ENCODE measurements around the gene NFIA. TPM values are rescaled to one million over a fixed set of nuclear protein-coding genes. Genes with fewer than 3 reads are reported as not detected.

The NFIA gene
- total RNA-seq, 1 donor from 2014 or later, result 1.5 TPM

DNA sequence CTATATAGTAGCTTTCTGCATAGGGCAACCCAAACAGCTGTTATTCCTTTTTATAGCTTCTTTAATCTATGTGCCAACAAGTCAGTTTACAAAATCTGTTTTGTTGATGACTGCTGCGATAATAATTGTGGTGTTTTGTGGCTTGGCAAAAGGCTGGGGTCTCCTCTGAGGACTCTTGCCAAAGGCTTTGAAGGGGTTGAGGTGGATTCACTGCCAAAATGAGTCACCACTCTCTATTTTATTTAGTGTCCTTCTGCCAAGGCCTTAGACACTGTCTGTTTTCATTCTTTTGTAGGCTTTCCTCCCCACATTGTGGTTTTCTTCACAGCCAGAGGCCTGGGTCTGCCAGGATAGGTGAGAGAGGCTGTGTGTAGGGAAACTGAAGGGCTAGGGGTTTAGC, 161.8 kb downstream of the NFIA start:
- DNase-seq (ENCODE audit: low spot score), result no peak
- Mint-ChIP-seq H3K4me1 (ENCODE audit: low read depth) (no peaks in the 10 kb centered on the region), H3K9me3 (no peaks in the 10 kb centered on the region), H3K27ac (no peak overlapping the region), H3K4me3 (ENCODE audit: low read depth) (no peak overlapping the region), H3K36me3 (ENCODE audit: low read depth) (no peaks in the 10 kb centered on the region), H3K27me3 (ENCODE audit: low read depth) (peaks cover 5% of the 10 kb centered on the region)
- intact Hi-C loops (cut with micrococcal nuclease), result no loop called here

DNA sequence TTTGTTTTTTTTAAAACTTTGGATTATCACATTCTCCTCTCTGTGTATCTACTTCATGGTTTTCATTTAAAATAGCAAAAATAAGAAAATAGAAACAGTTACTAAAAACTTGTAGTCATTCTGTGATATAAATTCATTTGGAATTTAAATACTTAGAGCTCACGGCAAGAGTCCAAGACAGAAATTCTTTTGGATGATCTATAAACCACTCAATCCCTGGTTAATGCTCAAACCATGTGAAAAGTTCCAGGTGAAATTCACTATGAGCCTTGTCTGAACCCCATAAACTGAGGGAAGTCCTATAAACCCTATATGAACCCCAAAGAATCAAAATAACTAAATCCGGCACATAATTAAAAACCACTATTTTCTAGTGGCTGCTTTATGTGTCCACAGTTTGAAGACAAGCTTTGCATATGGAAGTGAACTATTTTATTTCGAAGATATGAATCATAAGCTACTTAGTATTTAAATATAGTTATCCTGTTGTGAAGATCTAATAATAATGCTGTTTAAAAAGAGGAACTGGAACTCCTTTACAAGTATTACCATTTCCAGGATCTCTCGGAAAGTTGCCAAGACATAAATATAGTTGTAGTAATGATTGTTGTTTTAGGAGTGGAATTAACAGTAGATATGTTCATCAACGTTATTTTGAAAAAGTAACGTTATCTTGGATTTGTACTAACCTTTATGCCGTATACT, 163.5 kb downstream of the NFIA start:
- H3K27ac Mint-ChIP-seq, result no peak overlapping the region
- intact Hi-C loops (cut with micrococcal nuclease), result no loop called here
- peaks cover 5% of the 10 kb centered on the region for H3K27me3 Mint-ChIP-seq (ENCODE audit: low read depth)
- no peaks in the 10 kb centered on the region for H3K9me3 Mint-ChIP-seq
- no peaks in the 10 kb centered on the region for H3K36me3 Mint-ChIP-seq (ENCODE audit: low read depth)
- H3K4me3 Mint-ChIP-seq (ENCODE audit: low read depth), result no peak overlapping the region
- DNase-seq (ENCODE audit: low spot score), result no peak
- H3K4me1 Mint-ChIP-seq (ENCODE audit: low read depth), result no peaks in the 10 kb centered on the region

DNA sequence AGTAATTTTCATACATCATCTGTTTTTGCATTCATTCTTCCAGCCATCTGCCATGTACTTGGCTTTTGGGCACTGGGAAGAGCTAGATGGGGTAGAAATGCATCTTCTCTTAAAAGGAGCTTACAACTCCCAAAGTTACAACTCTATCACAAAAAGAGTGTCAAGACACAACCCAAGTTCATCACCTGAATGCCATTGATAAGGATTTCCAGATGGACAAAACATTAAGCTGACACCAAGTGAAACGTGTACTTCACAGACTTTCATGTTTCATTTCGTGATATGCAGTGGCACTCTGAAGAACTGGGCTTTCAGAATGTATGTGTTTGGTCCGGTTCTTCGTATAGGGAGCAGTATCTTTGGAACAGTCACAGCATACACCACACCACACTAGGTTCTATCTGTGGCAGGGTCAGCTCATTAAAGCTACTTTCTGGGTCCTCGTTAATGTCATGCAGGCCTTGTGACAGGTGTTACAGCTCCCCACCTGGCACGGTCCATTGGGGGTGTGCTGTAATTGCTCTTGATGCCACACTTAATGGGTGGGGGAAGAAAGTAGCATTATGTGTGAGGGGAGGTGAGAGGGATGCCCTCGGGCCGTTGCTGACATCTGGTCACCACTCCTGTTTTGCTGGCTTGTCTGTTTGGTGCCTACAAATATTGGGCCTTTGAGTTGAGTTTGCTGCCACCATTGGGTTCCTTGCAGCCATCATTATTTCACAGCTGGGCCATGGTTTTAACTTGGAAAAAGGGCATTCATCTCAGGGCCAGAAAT, 164.9 kb downstream of the NFIA start:
- H3K27me3 Mint-ChIP-seq (ENCODE audit: low read depth), result peaks cover 5% of the 10 kb centered on the region
- no peaks in the 10 kb centered on the region for H3K36me3 Mint-ChIP-seq (ENCODE audit: low read depth)
- H3K27ac Mint-ChIP-seq, result no peak overlapping the region
- H3K9me3 Mint-ChIP-seq, result no peaks in the 10 kb centered on the region
- intact Hi-C loops (cut with micrococcal nuclease), result no loop called here
- no peaks in the 10 kb centered on the region for H3K4me1 Mint-ChIP-seq (ENCODE audit: low read depth)
- H3K4me3 Mint-ChIP-seq (ENCODE audit: low read depth), result no peak overlapping the region
- no peak for DNase-seq (ENCODE audit: low spot score)

DNA sequence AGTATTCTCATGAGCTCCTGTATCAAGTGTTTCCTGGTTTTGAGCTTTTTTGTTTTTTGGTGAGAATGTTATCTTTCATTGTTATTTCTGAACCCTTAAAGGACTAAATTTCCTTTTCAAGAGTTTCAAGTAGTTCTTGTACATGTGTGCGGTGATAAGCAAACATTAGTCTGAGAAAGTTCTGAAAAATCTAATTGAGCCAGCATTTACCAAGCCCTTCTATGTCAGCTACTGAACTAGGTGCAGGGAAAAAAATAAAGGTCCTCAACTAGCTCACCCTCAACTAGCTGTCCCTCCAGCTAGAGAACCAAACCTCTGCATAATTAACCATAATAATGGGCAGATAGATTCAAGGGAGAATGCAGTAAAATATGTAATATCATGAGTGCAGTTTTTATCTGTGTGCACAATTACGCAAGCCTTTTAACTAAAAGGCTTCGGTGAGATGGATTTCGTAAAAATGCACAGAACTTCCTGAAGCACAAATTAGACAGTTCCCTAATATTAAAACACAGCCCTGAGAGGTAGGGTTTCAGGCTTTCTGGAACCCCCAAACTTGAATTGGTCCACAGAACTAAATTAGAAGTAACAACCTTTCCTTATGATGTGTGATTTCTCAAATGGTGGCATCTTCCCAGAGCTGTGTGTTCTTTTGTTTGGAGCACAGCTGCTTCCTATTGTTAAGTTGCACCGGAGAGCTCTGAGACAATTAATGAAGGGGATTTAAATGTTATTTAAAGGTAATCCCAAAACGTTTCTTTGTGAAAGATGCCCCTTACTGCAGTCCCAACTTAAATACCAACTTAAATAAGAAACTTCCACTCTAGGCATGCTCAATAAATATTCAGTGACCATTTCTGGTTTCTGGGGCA, 165.8 kb downstream of the NFIA start:
- no peak overlapping the region for H3K27ac Mint-ChIP-seq
- no peaks in the 10 kb centered on the region for H3K36me3 Mint-ChIP-seq (ENCODE audit: low read depth)
- H3K27me3 Mint-ChIP-seq (ENCODE audit: low read depth), result peaks cover 5% of the 10 kb centered on the region
- no peaks in the 10 kb centered on the region for H3K9me3 Mint-ChIP-seq
- H3K4me1 Mint-ChIP-seq (ENCODE audit: low read depth), result no peaks in the 10 kb centered on the region
- no peak overlapping the region for H3K4me3 Mint-ChIP-seq (ENCODE audit: low read depth)
- no peak for DNase-seq (ENCODE audit: low spot score)
- intact Hi-C loops (cut with micrococcal nuclease), result no loop called here

DNA sequence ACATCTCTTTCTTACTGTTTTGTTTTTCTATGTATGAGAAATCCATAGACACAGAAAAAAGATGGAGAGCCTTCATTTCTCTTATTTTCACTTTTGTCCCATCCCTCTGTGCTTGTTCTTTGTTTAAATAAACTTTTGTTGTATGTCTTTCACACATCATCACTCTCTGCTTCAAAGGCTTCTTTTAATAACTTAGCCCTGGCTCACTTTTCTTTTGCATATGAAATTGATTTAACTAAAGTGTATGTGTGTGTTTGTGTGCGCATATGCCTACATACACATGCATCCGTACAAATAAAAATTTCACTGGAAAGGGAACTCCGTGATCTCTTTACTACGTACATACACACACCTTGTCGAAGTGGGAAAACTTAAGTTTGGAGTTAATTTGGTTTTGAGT, 168.6 kb downstream of the NFIA start:
- Mint-ChIP-seq H3K4me3 (ENCODE audit: low read depth) (no peak overlapping the region), H3K27ac (no peak overlapping the region), H3K9me3 (no peaks in the 10 kb centered on the region), H3K27me3 (ENCODE audit: low read depth) (peaks cover 6% of the 10 kb centered on the region), H3K36me3 (ENCODE audit: low read depth) (no peaks in the 10 kb centered on the region), H3K4me1 (ENCODE audit: low read depth) (peaks cover 4% of the 10 kb centered on the region)
- intact Hi-C loops (cut with micrococcal nuclease), result no loop called here
- DNase-seq (ENCODE audit: low spot score), result no peak

DNA sequence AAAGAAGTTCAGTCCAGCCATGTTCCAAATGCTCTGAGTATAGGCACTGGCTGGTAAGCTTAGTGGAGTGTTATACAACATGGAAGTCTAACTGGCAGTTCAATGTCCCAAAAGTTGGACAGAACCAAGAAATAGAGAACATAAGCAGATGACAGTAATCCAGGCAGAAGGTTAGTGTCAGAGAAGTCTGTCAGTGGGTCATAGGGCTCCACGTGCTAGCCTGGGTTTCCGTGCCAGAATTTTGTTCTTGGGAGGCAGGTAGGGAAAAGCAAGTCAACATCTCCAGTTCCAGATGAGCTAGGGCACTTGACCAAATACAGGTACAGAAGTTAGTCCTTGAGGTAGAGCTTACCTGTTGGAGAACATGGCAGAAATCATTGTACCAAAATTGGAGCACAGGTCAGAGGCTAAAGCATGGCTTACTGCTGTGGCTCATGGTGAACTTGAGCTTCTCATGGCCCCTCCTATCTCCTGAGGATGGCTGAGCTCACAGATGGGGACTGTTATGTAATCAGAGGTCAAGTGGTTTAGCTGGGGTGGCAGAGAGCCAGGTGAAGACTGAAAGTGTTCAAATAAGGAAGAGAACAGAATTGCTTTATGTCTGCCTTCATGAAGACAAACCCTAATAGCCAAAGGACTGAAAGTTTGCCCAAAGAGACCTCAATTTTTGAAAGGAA, 170.8 kb downstream of the NFIA start:
- Mint-ChIP-seq H3K36me3 (ENCODE audit: low read depth) (no peaks in the 10 kb centered on the region), H3K4me3 (ENCODE audit: low read depth) (no peak overlapping the region), H3K27ac (no peak overlapping the region), H3K27me3 (ENCODE audit: low read depth) (peaks cover 3% of the 10 kb centered on the region), H3K4me1 (ENCODE audit: low read depth) (peaks cover 4% of the 10 kb centered on the region), H3K9me3 (no peaks in the 10 kb centered on the region)
- intact Hi-C loops (cut with micrococcal nuclease), result no loop called here
- no peak for DNase-seq (ENCODE audit: low spot score)

DNA sequence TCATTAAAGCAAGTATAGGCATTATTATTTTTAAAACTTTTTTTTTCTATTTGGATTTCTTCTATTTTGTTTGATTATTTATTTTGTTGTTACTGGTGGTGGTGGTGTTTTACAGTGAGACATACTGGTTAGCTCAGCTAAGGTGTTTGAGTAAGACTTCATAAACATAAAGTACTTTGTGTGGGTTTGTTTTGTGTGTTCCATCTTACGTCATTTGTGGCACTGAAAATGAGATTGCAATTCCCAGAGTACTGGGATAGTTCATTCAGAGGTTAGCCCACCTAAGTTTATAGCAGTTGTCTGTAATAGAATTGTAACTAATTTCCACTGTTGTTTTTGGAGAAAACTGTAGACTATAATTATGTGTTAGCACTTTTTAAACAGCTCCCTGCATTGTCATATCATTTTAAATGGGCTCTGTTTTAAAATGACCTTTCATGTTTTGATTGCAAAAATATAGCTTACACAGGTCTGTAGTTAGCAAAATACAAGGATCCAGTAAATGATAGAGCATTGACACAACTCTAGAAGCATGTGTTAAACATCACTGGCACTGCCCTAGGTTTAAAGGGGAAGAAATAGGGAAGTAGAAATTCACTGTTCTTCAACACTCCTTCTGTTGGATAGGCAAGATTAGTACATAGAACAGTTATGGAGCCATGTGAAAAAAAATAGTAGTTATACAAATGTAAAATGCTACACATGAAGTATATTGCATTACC, 171.7 kb downstream of the NFIA start:
- Mint-ChIP-seq H3K4me3 (ENCODE audit: low read depth) (no peak overlapping the region), H3K9me3 (no peaks in the 10 kb centered on the region), H3K27me3 (ENCODE audit: low read depth) (peaks cover 3% of the 10 kb centered on the region), H3K36me3 (ENCODE audit: low read depth) (no peaks in the 10 kb centered on the region), H3K4me1 (ENCODE audit: low read depth) (peaks cover 4% of the 10 kb centered on the region), H3K27ac (no peak overlapping the region)
- intact Hi-C loops (cut with micrococcal nuclease), result no loop called here
- DNase-seq (ENCODE audit: low spot score), result no peak

DNA sequence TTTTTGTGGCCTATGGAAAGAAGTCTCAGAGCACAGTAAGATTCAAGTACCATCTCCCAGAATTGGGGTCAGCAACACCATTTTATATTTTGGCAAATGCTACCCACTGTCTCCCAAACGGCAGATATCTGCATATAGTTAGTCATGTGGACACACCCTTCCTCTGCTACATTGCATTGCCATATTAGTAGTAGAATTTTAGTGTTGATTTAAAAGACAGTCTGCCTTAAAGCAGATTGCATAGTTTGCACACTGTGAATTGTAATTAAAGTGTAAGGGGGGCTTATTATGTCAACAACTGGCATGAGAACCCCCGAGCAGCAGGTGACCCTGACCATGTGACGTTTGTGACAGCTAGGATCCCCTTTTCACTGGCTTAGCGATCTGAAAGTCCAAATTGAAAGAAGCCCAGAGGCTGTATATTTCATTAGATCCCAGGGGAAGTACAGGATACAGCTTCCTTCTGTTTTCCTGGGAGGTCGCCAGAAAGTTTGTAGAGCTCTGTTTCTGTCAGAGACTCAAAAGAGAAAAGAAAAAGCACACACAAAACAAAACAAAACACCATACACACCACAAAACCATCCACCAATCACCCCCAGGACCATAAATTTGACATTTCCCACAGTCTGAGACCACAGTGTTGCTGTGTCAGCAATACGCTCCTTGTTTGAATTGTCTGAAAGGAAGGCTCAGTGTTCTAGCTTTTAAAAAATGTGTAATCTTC, 172.4 kb downstream of the NFIA start:
- no peaks in the 10 kb centered on the region for H3K36me3 Mint-ChIP-seq (ENCODE audit: low read depth)
- no peaks in the 10 kb centered on the region for H3K9me3 Mint-ChIP-seq
- DNase-seq (ENCODE audit: low spot score), result no peak
- H3K27me3 Mint-ChIP-seq (ENCODE audit: low read depth), result peaks cover 3% of the 10 kb centered on the region
- intact Hi-C loops (cut with micrococcal nuclease), result no loop called here
- H3K27ac Mint-ChIP-seq, result no peak overlapping the region
- no peak overlapping the region for H3K4me3 Mint-ChIP-seq (ENCODE audit: low read depth)
- peaks cover 4% of the 10 kb centered on the region for H3K4me1 Mint-ChIP-seq (ENCODE audit: low read depth)

DNA sequence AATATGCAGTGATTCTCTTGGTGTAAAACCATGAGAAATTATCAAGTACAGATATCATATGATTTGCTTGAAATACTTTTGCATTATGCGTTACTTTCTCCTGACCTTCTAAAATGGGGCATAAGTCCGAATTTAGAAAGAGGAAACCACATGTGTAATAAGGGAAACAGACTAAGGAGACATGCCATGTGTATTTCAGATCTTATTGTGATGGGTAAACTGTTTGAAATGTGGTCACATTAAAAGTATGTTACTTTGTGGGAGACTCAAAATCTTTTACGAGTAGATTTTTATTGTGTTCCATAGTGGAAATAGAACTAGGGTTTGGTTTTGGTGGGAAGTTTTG, 173.0 kb downstream of the NFIA start:
- H3K27ac Mint-ChIP-seq, result no peak overlapping the region
- intact Hi-C loops (cut with micrococcal nuclease), result no loop called here
- H3K9me3 Mint-ChIP-seq, result no peaks in the 10 kb centered on the region
- H3K27me3 Mint-ChIP-seq (ENCODE audit: low read depth), result peaks cover 3% of the 10 kb centered on the region
- no peak for DNase-seq (ENCODE audit: low spot score)
- H3K4me1 Mint-ChIP-seq (ENCODE audit: low read depth), result peaks cover 4% of the 10 kb centered on the region
- H3K4me3 Mint-ChIP-seq (ENCODE audit: low read depth), result no peak overlapping the region
- H3K36me3 Mint-ChIP-seq (ENCODE audit: low read depth), result no peaks in the 10 kb centered on the region

DNA sequence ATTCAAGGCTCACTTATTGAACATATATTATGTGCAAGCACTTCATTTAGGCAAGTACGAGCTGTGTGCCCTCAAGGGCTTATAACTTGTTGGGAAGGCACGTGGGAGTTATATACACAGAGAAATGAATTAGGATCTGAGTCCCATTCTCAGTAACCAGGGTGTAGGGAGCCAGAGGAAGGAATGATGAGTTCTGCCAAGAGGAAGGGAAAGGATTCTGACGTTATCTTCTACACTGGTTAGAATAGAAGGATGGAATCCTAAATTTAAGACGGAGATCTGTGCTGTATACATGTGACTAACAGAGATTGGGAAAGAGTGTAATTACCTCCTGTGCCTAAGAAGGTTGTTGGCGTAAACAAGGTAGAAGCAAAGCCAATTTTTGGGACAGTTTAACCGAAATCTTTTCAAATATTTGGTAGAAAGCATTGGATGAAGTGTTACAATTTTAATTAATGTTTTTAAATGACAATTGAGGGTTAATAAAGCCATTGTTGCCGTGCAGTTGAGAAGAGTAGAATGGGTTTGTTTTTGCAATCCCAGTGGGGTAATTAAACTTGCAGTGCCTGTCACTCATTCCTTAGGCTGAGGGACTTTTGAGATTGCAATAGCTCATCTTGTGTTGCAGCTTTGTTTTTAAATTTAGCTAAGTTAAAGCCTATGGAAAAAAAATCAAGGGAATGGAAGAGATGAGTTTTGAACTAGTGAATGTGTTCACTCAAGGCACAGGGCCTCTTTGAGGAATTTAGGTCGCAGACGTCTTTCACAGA, 177.2 kb downstream of the NFIA start:
- peaks cover 4% of the 10 kb centered on the region for H3K4me1 Mint-ChIP-seq (ENCODE audit: low read depth)
- no peak for DNase-seq (ENCODE audit: low spot score)
- H3K4me3 Mint-ChIP-seq (ENCODE audit: low read depth), result no peak overlapping the region
- intact Hi-C loops (cut with micrococcal nuclease), result no loop called here
- H3K27me3 Mint-ChIP-seq (ENCODE audit: low read depth), result peaks cover 6% of the 10 kb centered on the region
- H3K27ac Mint-ChIP-seq, result no peak overlapping the region
- no peaks in the 10 kb centered on the region for H3K36me3 Mint-ChIP-seq (ENCODE audit: low read depth)
- H3K9me3 Mint-ChIP-seq, result no peaks in the 10 kb centered on the region

DNA sequence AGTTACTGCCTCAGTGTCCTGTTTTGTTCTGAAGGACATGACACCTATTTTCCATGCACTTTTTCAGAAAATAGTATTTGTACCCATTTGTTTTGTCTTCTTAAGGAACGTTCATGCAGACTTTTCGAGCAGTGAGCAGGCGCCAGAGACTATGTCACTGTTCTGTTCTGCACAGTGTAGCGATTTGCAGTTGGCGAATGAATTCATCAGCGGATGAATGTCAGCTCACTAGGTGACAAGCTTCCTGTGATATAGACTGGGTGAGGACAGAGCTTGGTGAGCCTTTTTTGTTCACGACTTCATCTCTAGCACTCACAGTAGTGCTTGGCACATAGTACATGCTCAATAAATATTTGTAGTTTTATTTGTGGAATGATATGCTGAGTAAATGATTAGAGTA, 177.8 kb downstream of the NFIA start:
- Mint-ChIP-seq H3K27ac (no peak overlapping the region), H3K4me3 (ENCODE audit: low read depth) (no peak overlapping the region), H3K4me1 (ENCODE audit: low read depth) (peaks cover 1% of the 10 kb centered on the region), H3K27me3 (ENCODE audit: low read depth) (peaks cover 5% of the 10 kb centered on the region), H3K36me3 (ENCODE audit: low read depth) (no peaks in the 10 kb centered on the region), H3K9me3 (no peaks in the 10 kb centered on the region)
- no peak for DNase-seq (ENCODE audit: low spot score)
- intact Hi-C loops (cut with micrococcal nuclease), result no loop called here

All from activated T-helper 2 cell treated with anti-CD3 and anti-CD28 coated beads, Interferon-gamma antibody, Interleukin-2, Interleukin-4, amounts not matched to agents 10 μg/mL and 5 μg/mL and 100 μg/mL, durations not matched to agents 14 hours and 24 hours and 36 hours (primary cell).